IPS DF 4.7 (cell line): ENCODE data around the gene C2orf81.

ENCODE experiments used
- DNase-seq: peaks from one replicate; pipeline ENCODE4 v3.0.0-alpha.2; 2013; ENCODE audit warnings: low spot score; ENCODE audit errors: extremely low read depth

C2orf81 gene

GRCh38 chr2:74391209-74391579 lies 30.2 kb downstream of the C2orf81 start:
- DNase-seq = no peak

GRCh38 chr2:74390606-74391005 lies 30.8 kb downstream of the C2orf81 start:
- no peak for DNase-seq

GRCh38 chr2:74387346-74387745 lies 34.1 kb downstream of the C2orf81 start:
- no peak for DNase-seq

GRCh38 chr2:74385396-74385795 lies 36.0 kb downstream of the C2orf81 start:
- no peak for DNase-seq

- DNase-seq = no peak
Measured at GRCh38 chr2:74384051-74384450, 37.4 kb downstream of the C2orf81 start.

- no peak for DNase-seq
Measured at GRCh38 chr2:74383254-74383653, 38.2 kb downstream of the C2orf81 start.

GRCh38 chr2:74381751-74382150 lies 39.7 kb downstream of the C2orf81 start:
- DNase-seq = no peak

GRCh38 chr2:74379851-74380789 lies 41.3 kb downstream of the C2orf81 start, which contains the start of gene DCTN1:
TSS of gene DCTN1 (minus strand) at chr2:74380311. CDS start at chr2:74380037, 274 bp downstream.
- no peak for DNase-seq

GRCh38 chr2:74378007-74378406 lies 43.4 kb downstream of the C2orf81 start:
- DNase-seq = no peak

GRCh38 chr2:74375838-74376237 lies 45.6 kb downstream of the C2orf81 start:
- DNase-seq = no peak

- peak; percentile 68 for DNase-seq
Measured at GRCh38 chr2:74374509-74375205, 46.8 kb downstream of the C2orf81 start.

GRCh38 chr2:74373985-74374384 lies 47.4 kb downstream of the C2orf81 start:
- DNase-seq = no peak

GRCh38 chr2:74373221-74373676 lies 48.2 kb downstream of the C2orf81 start:
- no peak for DNase-seq

- DNase-seq = no peak
Measured at GRCh38 chr2:74372674-74373073, 48.7 kb downstream of the C2orf81 start.

GRCh38 chr2:74371421-74371820 lies 50.0 kb downstream of the C2orf81 start:
- DNase-seq = no peak

- DNase-seq = no peak
Measured at GRCh38 chr2:74369976-74370375, 51.4 kb downstream of the C2orf81 start.

- DNase-seq = no peak
Measured at GRCh38 chr2:74368499-74368898, 52.9 kb downstream of the C2orf81 start.

GRCh38 chr2:74367789-74368188 lies 53.6 kb downstream of the C2orf81 start:
- no peak for DNase-seq

GRCh38 chr2:74366036-74366435 lies 55.4 kb downstream of the C2orf81 start:
- DNase-seq = no peak

- DNase-seq = no peak
Measured at GRCh38 chr2:74364533-74365505, 56.6 kb downstream of the C2orf81 start.
